GM12878 (cell line): ENCODE measurements around the gene ANO6. TPM values are rescaled to one million over a fixed set of nuclear protein-coding genes. Genes with fewer than 3 reads are reported as not detected.

ENCODE experiments used
- ATAC-seq: fragments of 200-7000 bp; cut with Tn5 transposase; 3 replicates; pipeline ENCODE4 v1.9.1; 2020; ENCODE audit warnings: mild to moderate bottlenecking, moderate library complexity
- BruUV-seq: library from RNA; stranded (reverse); fragments of 400-500 nt; replicated peaks from 2 replicates; lab custom pipeline; 2021; lab: Mats Ljungman, UMichigan
- CTCF ChIA-PET: fragments of 300-600 bp; sonication (Branson Sonifier 250); formaldehyde crosslinking; extraction: SDS; loops from one replicate; lab custom pipeline; 2021; ENCODE audit warnings: inconsistent platforms; lab: Yijun Ruan, JAX
- POLR2A ChIA-PET: fragments of 350-600 bp; formaldehyde crosslinking; extraction: SDS; loops from one replicate; lab custom pipeline; 2021; ENCODE audit warnings: inconsistent platforms; lab: Charles Lee
- RAD21 ChIA-PET: fragments of 300-600 bp; sonication (Branson Sonifier 250); formaldehyde crosslinking; loops from one replicate; lab custom pipeline; 2023; ENCODE audit warnings: antibody characterized with exemption; ENCODE audit not compliant: unreplicated experiment; lab: Charles Lee
- SMC1A ChIA-PET: fragments of 300-600 bp; sonication (Branson Sonifier 250); formaldehyde crosslinking; loops from one replicate; lab custom pipeline; 2023; ENCODE audit not compliant: unreplicated experiment, uncharacterized antibody; lab: Charles Lee
- DNase-seq: peaks from one replicate; pipeline ENCODE4 v3.0.0-alpha.2; 2011; ENCODE audit warnings: low read depth, low spot score
- FAIRE-seq: peaks from 3 replicates; lab custom pipeline; 2011; peaks lifted over from hg19 to GRCh38; lab: Jason Lieb, UNC
- H2AFZ ChIP-seq: 2 replicates; pipeline ENCODE4 v1.6.0; 2011; ENCODE audit warnings: low read depth, low read length, control low read depth; ENCODE audit not compliant: control insufficient read depth
- H3K27ac ChIP-seq: 2 replicates; pipeline ENCODE4 v1.5.1; 2011; ENCODE audit warnings: control low read depth; ENCODE audit not compliant: control insufficient read depth, insufficient read depth
- H3K27me3 ChIP-seq, 2 experiments: replicated peaks in 1 of 2; 2 replicates each; pipeline versions ENCODE4 v1.6.0 to v1.6.1; 2011; ENCODE audit warnings: low read length in 1 of 2; ENCODE audit not compliant: control insufficient read depth in 2 of 2, insufficient read depth in 2 of 2
- H3K36me3 ChIP-seq, 2 experiments: 2 replicates each; pipeline ENCODE4 v1.5.1; 2011; ENCODE audit warnings: low read length in 1 of 2; ENCODE audit not compliant: control insufficient read depth in 2 of 2, insufficient read depth in 2 of 2
- H3K4me1 ChIP-seq: 2 replicates; pipeline ENCODE4 v1.6.1; 2011; ENCODE audit warnings: mild to moderate bottlenecking, low read length, moderate library complexity, mixed read lengths; ENCODE audit not compliant: control insufficient read depth, insufficient read depth
- H3K4me2 ChIP-seq: 2 replicates; pipeline ENCODE4 v1.6.0; 2011; ENCODE audit warnings: control low read depth; ENCODE audit not compliant: control insufficient read depth, insufficient read depth
- H3K4me3 ChIP-seq: fragments of 200-600 bp; sonication (generic); 2 replicates; pipeline ENCODE4 v1.5.1; 2016
- H3K79me2 ChIP-seq: 2 replicates; pipeline ENCODE4 v1.6.0; 2011; ENCODE audit warnings: low read length; ENCODE audit not compliant: control insufficient read depth, insufficient read depth
- H3K9ac ChIP-seq: 2 replicates; pipeline ENCODE4 v1.8.0; 2011; ENCODE audit warnings: low read length, control low read depth, mixed read lengths; ENCODE audit not compliant: control insufficient read depth, insufficient read depth
- H3K9me3 ChIP-seq: replicated peaks from 3 replicates; pipeline ENCODE4 v1.5.1; 2011; ENCODE audit warnings: mild to moderate bottlenecking, low read length; ENCODE audit not compliant: control insufficient read depth, insufficient read depth
- H4K20me1 ChIP-seq: 2 replicates; pipeline ENCODE4 v1.6.0; 2011; ENCODE audit not compliant: control insufficient read depth, insufficient read depth
- BACH1 ChIP-seq: fragments of 450-650 bp; IDR thresholded peaks from 2 replicates; pipeline ENCODE4 v1.6.1; 2017; ENCODE audit warnings: mild to moderate bottlenecking, borderline replicate concordance
- CEBPB ChIP-seq, 2 experiments: fragments of 150-350 bp in 1 of 2; IDR thresholded peaks; 2 replicates each; pipeline ENCODE4 v1.6.1; 2012 to 2014; ENCODE audit warnings: low read depth in 2 of 2, low read length in 2 of 2, borderline replicate concordance in 1 of 2, inconsistent platforms in 1 of 2
- CHD2 ChIP-seq: IDR thresholded peaks from 2 replicates; pipeline ENCODE4 v1.6.1; 2011; ENCODE audit warnings: low read depth, low read length, improper control_type of control experiment, borderline replicate concordance
- ESRRA ChIP-seq: IDR thresholded peaks from 2 replicates; pipeline ENCODE4 v1.6.1; 2012; ENCODE audit warnings: mild to moderate bottlenecking, low read length, improper control_type of control experiment
- MTA3 ChIP-seq: IDR thresholded peaks from 2 replicates; pipeline ENCODE4 v1.6.1; 2012; ENCODE audit warnings: low read length, inconsistent platforms, borderline replicate concordance
- RFX5 ChIP-seq: IDR thresholded peaks from 2 replicates; pipeline ENCODE4 v1.6.1; 2011; ENCODE audit warnings: low read depth, low read length, improper control_type of control experiment
- SIN3A ChIP-seq: IDR thresholded peaks from 2 replicates; pipeline ENCODE4 v1.6.1; 2012; ENCODE audit warnings: low read depth, low read length, improper control_type of control experiment
- WRNIP1 ChIP-seq: IDR thresholded peaks from 2 replicates; pipeline ENCODE4 v1.6.1; 2011; ENCODE audit warnings: low read depth, low read length, improper control_type of control experiment, borderline replicate concordance
- ZBTB40 ChIP-seq: fragments of 450-650 bp; IDR thresholded peaks from 2 replicates; pipeline ENCODE4 v1.6.1; 2016; ENCODE audit warnings: mild to moderate bottlenecking, moderate library complexity, borderline replicate concordance
- ZNF217 ChIP-seq: fragments of 450-650 bp; IDR thresholded peaks from 2 replicates; pipeline ENCODE4 v1.6.1; 2017; ENCODE audit warnings: antibody characterized with exemption, mild to moderate bottlenecking
- WGBS: methylation state at CpG from one replicate; pipeline ENCODE4 v1.1.6; 2016; ENCODE audit warnings: low lambda C conversion rate; ENCODE audit not compliant: insufficient replicate concordance, insufficient coverage; ENCODE audit errors: missing lambda C conversion rate; 5-methylcytosine and 5-hydroxymethylcytosine counted together
- in situ Hi-C: fragments of 300-500 bp; cut with MboI; formaldehyde crosslinking; loops from 9 replicates; pipeline ENCODE4 v1.14.3; 2018; ENCODE audit warnings: mixed read lengths
- intact Hi-C: fragments of 100-400 bp; cut with micrococcal nuclease; formaldehyde crosslinking; loops from one replicate; pipeline ENCODE4 v1.14.2; 2022; ENCODE audit not compliant: unreplicated experiment
- polyA plus RNA-seq, 11 experiments: library from polyadenylated mRNA; depleted of rRNA in 4 of 11; unstranded in 6 of 11; stranded (reverse) in 5 of 11; fragments of >200 nt; fragmentation: Nextera tagmentation in 4 of 11; fragmentation: Illumina TruSeq in 1 of 11; extraction: Ambion mirVana in 4 of 11; extraction: Trizol in 1 of 11; gene quantifications; 1 replicate in 1 of 11; 2 replicates in 10 of 11; pipeline versions ENCODE4 v1.2.1 to v1.2.3, GENCODE V29; 2011 to 2016; ENCODE audit warnings: inconsistent platforms in 2 of 11, missing spikeins in 2 of 11, low read depth in 1 of 11
- total RNA-seq, 4 experiments: library from RNA; depleted of rRNA in 3 of 4; stranded (reverse); fragments of >200 nt in 3 of 4; fragmentation: Illumina TruSeq in 1 of 4; extraction: Trizol in 1 of 4; gene quantifications; 2 replicates each; pipeline versions ENCODE4 v1.2.1 to v1.2.3, GENCODE V29; 2013 to 2021

ANO6 gene
- total and polyA plus RNA-seq, 10 of the 15 experiments (the other 5 are each of a cell fraction or from before 2014, with no cell fraction given) = 4.6 to 30.3 (median 26.0) TPM

GRCh38 chr12:45254254-45254653, 38.4 kb downstream of the ANO6 start:
- H3K36me3 ChIP-seq = no peaks in the 10 kb centered on the region; a peak in 1 of 4 replicates
- in situ Hi-C loops = no loop called here
- BruUV-seq = no TSS peak
- POLR2A ChIA-PET = interaction anchor here (0.5 to 1.4 kb wide), 2 partner anchors 9 to 517 kb away, joined by 5 to 6 read pairs; no protein-coding TSS in a partner anchor
- no peak overlapping the region for H3K27ac ChIP-seq
- no peak for FAIRE-seq
- H3K79me2 ChIP-seq = peaks cover 13% of the 10 kb centered on the region
- no peak overlapping the region for H3K4me2 ChIP-seq
- TF ChIP-seq MTA3 (no peak), BACH1 (no peak), WRNIP1 (no peak), ESRRA (no peak), CHD2 (no peak), CEBPB (IDR thresholded peaks at IDR 0.05; ENCODE audit: borderline replicate concordance in 1 of 2, low read depth in 2 of 2, low read length in 2 of 2) (no peak), SIN3A (no peak), RFX5 (no peak), ZNF217 (no peak), ZBTB40 (no peak)
- TF ChIP-seq, all 136 proteins: peak for 0
- peaks cover 18% of the 10 kb centered on the region for H3K4me1 ChIP-seq
- ChIA-PET SMC1A (interaction anchor here (0.9 to 1.6 kb wide), 4 partner anchors 9 to 134 kb away, joined by 3 to 4 read pairs (median 3); partner anchors contain the start of gene ANO6), CTCF (interaction anchor here (1.2 kb wide), 1 partner anchor 19 kb away, joined by 6 read pairs; no protein-coding TSS in a partner anchor), RAD21 (no interaction called here)
- no peak overlapping the region for H2AFZ ChIP-seq
- no peak overlapping the region for H3K4me3 ChIP-seq
- H3K9ac ChIP-seq = no peak overlapping the region
- ATAC-seq (no peak), DNase-seq (no peak)
- H3K27me3 ChIP-seq = no peaks in the 10 kb centered on the region
- no peaks in the 10 kb centered on the region for H4K20me1 ChIP-seq
- WGBS = 60% methylated on average over 1 of the region's 1 CpG
- intact Hi-C loops = no loop called here
- no peaks in the 10 kb centered on the region for H3K9me3 ChIP-seq
